LoVo (cell line): Measurements from ENCODE around the gene LENEP.

Experiments used
- DNase-seq: peaks from one replicate; pipeline ENCODE4 v3.0.0-alpha.2; 2016; ENCODE audit warnings: low spot score

Gene LENEP

DNA sequence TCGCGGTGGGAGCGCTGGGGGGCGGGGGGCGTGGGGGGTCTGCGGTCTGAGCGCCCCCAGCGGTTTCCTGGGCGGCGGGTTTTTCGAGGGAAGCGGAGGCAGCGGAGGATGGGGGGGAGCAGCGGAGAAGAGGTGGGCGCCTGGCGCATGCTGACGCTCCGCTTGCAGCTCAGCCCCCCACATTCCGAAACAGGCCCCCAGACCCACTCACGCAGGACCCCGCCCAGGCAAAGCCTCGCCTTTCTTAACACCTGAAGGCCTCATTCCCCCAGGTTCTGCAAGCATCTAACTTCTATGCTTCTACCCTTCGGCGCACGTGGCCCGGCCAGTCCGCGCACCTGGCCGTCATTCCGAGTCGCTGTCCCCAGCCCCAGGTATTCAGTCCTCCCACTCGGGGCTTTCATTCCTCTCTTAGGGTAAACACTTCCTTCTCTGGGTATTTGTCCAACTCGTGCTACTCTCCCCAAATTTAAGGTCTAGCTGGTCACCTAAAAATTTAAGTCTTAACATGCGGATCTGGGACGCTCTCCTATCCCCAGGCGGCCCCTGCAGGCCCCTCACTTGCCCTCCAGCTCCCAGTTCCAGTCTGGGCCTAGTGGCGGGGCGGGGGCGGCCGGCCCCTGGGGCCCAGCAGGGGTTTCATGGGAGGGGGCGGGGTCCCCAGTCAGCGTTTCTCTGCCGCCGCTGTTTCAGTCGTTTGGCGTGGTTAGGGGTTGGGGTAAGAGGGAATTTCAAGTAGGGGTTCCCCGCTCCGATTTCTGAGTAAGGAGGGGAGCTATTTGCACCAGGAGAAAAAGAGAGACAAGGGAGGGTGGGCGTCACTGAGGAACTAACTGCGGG lies 6.4 kb downstream of the LENEP start:
- DNase-seq: no peak

DNA sequence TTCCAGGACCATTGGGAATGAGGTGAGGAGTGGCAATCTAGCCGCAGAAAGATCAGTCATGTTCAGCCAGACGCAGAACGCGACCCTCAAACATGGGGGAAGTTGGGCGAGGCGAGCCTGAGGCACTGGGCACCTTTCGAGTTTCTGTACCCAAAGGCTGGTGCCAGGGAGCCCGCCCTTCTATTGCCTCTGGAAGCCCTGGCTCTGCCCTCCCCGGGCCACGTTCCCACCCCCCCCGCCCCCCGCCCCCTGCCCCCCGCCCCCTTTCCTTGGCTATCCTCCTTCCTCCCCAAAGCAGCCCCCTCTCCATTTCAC lies 7.0 kb downstream of the LENEP start:
- no peak for DNase-seq

DNA sequence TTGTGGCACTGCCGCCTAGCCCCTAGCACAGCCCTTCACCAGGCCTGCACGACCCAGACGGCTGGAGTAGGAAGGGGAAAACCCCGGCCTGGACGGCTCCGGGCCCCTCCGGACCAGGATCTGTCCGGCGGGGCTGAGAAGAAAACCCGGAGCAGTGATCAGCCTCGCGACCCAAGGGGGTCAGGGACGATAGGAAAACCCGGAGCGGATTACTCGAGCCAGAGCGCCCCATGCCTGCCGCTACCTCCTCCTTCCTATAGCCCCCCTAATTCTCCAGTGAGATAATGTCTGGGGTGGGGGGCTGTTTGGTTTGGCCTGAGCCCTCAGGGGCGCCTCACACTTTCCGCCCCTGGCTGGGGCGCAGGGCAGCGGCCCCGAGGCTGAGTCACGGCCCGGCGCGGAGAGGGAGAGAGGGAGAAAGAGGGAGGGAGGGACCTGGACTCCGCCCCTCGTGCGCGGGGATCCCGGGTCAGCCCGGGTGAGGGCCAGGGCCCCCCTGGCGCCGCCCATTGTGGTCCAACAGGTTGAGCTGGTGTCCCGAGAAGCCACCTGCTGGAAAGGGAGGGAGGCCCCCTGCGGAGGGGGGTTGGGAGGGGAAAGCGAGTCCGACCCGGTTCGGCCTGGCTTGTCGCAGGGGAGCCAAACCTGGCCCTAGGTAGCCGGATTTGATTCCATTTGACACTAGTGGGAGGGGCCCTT lies 7.5 kb downstream of the LENEP start:
- peak; percentile 91 for DNase-seq

DNA sequence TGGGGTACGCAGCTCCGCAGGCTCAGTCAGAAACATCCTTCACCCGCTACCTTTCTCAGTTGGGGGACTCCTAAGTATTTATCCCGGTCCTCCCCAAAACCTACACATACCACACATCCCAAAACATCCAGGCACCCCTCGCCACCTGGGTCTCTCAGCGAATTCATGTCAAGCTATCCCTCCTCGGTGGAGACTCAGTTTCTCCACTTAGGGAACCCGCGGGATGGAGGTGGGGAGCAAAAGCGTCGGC lies 8.0 kb downstream of the LENEP start:
- DNase-seq: no peak

- DNase-seq: peak; percentile 98
These were observed 8.5 kb downstream of the LENEP start for GRCh38 chr1:155001675-155002463.

- peak; percentile 48 for DNase-seq
These were observed 9.3 kb downstream of the LENEP start, which contains the start of gene ZBTB7B for GRCh38 chr1:155002464-155003226. Gene ZBTB7B, plus strand, starts transcription at chr1:155002802. Its CDS starts 11,859 bp downstream, at chr1:155014661.

DNA sequence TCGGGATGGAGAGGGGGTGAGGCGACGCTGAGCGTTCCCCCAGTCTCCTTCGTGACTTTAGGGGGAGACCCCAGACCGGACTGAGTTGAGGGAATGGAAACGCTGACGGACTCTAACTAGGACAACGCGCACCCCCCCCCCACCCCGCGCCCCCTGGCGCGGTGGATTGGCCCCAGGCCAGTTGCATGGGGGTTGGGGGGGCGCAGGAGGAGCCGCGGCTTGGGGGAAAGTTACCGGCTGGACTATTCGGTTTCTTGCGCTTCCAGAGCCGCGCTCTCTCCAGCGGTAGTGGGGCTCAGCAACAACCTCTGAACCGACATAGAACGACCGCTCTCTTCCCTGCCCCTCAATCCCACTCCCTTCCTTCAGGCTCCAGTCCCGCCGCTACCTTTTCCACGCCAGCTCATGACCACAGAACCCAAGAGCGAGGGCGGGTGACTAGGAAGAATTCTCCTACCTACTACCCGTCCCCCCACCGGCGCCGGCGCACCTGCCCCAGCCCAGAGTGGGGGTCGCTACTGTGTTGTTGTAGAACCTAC lies 9.9 kb downstream of the LENEP start:
- no peak for DNase-seq

- DNase-seq: peak; percentile 35
These were observed 10.5 kb downstream of the LENEP start for GRCh38 chr1:155003766-155004351.

- no peak for DNase-seq
These were observed 11.1 kb downstream of the LENEP start for GRCh38 chr1:155004352-155005075.

DNA sequence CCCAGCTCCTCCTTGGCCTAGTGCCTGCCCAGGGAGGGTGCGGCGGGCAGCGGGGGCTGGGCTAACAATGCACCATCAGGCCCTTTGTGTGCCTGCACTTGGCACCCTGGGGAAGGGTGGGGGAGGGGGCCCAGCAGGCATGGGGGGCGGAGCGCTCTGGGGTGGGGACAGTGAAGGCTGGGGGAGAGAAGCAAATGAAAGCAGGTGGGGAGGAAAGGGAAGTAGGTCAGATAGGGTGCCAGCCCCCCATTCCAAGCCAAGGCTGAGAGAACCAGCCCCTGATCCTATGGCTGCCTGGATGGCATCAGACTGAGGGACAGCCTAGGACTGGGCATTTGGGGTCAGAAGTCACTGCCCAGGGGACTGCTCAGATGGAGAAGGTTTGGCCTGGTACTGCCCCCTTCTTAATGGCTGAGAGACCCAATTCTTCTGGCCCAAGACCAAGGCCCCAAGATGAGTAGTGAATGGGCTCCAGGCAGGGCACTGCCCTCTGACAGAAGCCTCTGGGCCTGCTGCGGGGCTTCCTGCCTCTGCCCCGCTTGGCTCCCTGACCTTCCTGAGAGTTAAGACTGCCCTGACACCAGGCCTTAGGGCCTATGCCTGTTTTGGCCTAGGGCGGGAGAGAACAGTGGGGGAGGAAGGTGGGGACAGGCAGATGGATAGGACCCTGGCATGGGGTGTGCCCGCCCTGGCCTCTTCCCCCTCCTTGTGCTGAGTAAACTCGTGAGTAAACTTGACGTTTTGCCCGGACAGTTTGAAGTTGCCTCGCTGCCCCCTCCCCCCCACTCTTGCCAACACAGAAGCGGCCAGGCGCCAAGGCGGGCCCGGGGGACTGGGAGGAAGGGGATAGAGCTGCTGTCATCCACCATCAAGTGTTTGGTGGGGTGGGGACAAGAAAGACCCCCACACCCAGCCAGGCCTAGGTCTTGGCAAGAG lies 12.0 kb downstream of the LENEP start:
- DNase-seq: no peak

DNA sequence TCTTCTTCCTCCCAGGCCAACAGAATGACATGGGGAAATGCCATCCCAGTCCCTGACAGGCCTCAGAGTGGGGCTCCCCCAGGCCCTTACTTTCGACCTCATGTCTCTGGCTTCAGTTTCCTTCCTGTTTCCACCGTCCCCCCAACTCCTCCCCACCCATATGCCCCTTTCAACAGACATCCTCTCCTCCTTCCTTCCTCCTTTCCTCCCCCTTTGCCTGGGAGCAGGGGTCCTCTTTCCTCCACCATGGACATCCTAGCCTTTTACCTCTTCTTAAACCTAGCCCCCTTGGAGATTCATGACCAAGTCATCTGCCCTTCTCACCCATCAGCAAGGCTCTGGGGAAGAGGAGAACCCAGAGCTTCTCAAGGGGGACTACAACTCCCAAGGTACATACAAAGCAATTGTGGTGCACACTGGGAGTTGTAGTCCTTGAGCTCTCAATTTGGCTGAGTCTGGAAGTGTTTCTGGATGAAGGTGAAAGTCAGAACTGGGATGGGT lies 13.3 kb downstream of the LENEP start:
- no peak for DNase-seq

- no peak for DNase-seq
These were observed 14.0 kb downstream of the LENEP start for GRCh38 chr1:155007251-155007828.

GRCh38 chr1:155008015-155008941 lies 14.9 kb downstream of the LENEP start:
- no peak for DNase-seq

DNA sequence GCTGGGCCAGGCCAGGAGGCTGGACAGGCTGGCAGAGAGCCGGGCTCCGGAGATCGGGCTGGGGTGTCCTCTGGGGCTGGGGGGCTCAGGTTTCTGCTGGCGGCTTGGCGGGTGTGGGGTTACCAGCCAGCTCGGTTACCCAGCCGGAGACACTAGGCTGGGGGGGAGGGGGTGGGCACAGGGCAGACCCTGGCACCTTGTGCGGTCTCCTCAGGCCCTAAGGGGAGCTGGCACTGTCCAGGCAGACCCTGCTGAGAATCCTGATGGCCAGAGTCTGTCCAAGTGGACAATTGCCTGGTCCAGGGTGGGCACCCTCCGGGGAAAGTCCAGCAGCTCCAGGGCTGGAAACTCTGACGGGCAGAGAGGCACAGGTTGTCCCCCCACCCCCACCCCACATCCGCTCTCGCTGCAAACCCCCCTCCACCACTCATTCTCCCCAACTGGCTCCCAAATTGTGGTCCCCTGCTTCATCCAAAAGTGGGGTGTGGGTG lies 15.9 kb downstream of the LENEP start:
- DNase-seq: no peak

GRCh38 chr1:155009742-155010141 lies 16.4 kb downstream of the LENEP start:
- no peak for DNase-seq

- no peak for DNase-seq
These were observed 17.0 kb downstream of the LENEP start for GRCh38 chr1:155010211-155010918.

- no peak for DNase-seq
These were observed 17.6 kb downstream of the LENEP start for GRCh38 chr1:155011004-155011416.
